GM11168 (cell line): ENCODE data around the gene HARS1.
"Not testable (repeated sequence)": the region's sequence is repeated elsewhere in the genome, so short reads cannot be mapped to it uniquely, and the experiment has no call there.

Experiments
- in situ Hi-C: fragments of 300-500 bp; cut with MboI; formaldehyde crosslinking; loops from one replicate; pipeline ENCODE4 v1.12.0; 2022; ENCODE audit warnings: low sequenced_read_pairs; ENCODE audit not compliant: unreplicated experiment

HARS1 gene, protein sequence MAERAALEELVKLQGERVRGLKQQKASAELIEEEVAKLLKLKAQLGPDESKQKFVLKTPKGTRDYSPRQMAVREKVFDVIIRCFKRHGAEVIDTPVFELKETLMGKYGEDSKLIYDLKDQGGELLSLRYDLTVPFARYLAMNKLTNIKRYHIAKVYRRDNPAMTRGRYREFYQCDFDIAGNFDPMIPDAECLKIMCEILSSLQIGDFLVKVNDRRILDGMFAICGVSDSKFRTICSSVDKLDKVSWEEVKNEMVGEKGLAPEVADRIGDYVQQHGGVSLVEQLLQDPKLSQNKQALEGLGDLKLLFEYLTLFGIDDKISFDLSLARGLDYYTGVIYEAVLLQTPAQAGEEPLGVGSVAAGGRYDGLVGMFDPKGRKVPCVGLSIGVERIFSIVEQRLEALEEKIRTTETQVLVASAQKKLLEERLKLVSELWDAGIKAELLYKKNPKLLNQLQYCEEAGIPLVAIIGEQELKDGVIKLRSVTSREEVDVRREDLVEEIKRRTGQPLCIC

DNA sequence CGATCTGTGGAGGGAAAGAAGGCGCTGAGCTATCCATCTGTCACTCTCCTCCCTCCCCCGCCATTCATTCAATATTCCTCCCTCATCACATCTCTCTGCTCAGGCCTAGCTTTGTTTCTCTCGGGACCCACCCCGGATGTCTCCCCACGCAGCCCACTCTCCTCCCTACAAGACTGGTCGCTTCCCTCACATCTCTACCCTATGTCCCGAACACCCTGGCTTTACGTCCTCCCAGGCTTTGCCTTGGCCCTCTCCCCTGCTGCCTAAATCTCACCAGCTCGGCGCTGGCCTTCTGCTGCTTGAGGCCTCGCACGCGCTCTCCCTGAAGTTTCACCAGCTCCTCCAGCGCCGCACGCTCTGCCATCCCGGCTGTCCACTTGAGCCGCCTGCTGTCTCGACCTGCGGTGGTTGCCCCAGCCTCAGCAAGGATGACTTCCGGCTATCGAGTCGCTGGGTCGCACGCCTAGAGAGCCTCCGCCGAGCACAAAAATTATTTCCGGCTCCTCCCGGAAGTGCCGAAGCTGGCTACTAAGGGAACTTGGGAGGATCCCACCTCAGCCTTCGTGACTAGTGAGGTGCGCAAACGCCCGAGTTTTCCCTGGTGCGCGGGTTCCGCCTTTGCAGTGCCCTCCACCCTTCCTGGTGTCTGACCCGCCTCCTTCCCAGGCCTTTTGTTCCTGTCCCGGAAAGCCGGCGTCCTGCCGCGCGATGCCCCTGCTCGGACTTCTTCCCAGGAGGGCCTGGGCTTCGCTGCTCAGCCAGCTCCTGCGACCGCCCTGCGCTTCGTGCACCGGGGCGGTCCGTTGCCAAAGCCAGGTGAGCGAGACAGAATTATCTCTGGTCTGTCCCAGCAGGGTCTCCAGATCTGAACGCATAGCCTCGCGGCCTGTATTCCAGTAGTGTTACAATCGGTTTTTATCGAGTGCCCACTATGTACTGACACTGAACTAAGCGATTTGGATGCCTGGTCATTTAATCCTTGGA lies at the start of gene HARS1, which contains the start of gene HARS2:
Gene HARS1, minus strand, starts transcription at position 430 of the 984 bp plus-strand sequence. Its CDS starts 66 bp downstream, at position 364.
Gene HARS2, plus strand, starts transcription at position 515 of the 984 bp plus-strand sequence. Its CDS starts 194 bp downstream, at position 709.
- in situ Hi-C loops: no loop called here

DNA sequence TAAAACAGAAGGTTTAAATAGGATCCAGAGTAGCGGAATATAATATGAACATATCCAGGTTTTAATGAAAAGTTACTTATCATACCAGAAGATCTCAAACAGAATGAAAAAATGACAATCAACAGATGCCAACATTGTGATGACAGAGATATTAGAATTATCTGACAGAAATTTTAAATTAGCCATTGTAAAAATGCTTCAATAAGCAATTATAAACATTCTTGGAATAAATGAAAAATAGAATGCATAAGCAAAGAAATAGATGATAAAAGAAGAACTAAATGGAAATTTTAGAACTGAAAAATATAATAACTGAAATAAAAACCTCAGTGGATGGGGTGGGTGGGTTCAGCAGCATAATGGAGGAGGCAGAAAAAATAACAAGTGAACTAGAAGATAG lies 46.3 kb upstream of the HARS1 start:
- in situ Hi-C loops: loop anchor here (10.0 kb wide), 1 partner anchor 657 kb away; the partner anchor contains the start of genes PCDHGA8 and PCDHGB5

DNA sequence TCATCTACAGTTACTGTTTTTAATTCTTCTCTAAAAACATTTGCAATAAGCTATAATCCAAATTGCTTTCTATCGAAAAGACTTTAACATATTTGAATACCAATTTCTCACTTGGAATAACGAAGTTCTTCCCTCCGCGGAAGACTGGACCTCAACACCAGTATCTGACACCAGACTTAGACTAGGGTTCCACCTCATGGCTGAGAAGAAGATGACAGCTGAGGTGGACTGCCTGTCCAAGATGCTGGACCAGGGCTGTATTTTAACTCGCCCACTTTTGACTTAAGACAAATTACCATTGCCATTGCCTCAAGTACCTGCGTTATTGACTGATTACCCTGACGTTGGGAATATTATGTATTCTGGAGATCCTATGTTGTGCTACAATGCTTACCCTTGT lies 43.2 kb upstream of the HARS1 start:
- in situ Hi-C loops: loop anchor here (10.0 kb wide), 1 partner anchor 660 kb away; the partner anchor contains the start of genes PCDHGA8 and PCDHGB5

DNA sequence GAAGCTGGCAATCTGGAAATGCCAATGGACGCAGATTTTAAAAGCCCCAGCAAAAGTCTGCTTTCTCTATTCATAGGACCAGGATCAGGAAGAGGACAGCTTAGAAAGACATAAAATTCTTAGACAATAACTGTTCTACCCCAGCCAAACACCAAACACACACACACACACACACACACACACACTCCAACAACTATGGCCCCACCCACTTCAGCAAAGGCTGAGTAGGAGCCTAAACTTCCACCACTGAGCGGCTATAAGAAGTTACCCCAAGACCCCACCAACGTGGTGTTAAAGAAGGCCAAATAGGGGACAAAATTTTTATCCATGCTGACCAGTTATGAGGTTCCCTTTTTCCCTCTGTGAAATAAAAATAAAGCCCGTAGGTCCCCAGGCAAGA lies 41.9 kb upstream of the HARS1 start:
- in situ Hi-C loops: loop anchor here (10.0 kb wide), 1 partner anchor 662 kb away; the partner anchor contains the start of genes PCDHGA8 and PCDHGB5

DNA sequence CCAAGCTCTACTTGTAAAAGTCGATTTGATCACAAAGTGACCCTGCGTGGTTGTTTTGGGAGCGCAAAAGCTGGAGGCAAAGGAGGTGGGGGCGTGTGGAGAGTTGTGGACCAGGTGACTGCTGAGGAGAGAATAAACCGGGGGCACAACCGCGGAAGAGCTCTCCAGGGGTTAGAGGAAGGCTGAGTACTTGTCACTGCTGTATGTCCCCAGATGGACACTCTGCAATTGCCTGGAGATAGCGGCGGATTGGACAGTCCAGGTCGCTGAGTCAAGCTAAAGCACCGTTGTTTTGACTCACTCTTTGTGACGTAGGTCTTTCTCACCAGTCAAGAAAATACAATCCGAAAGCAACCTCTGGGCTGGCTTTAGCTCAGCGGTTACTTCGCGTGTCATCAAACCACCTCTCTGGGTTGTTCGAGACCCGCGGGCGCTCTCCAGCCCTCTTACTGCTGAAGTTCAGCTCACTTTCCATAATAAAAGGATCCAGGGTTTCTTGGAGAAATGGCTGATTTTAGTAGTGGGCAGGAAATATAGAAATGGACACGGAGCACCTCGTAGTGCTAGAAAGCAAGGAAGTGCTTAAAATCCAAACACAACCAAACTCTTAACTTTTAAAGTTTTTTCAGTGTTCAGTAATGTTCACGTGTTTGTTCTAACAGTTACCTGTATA lies 34.8 kb upstream of the HARS1 start:
- in situ Hi-C loops: no loop called here

DNA sequence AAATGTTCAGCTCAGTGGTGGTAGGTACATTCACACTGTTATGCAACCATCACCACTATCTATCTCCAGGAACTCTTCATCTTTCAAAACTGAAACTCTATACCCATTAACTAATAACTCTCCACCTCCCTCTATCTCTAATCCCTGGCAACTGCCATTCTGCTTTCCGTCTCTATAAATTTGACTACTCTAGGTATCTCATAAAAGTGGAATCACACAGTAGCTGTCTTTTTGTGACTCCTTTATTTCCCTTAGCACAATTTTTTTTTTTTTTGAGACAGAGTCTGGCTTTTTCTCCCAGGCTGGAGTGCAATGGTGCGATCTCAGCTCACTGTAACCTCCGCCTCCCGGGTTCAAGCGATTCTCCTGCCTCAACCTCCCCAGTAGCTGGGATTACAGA lies 30.2 kb upstream of the HARS1 start:
- in situ Hi-C loops: not testable (repeated sequence)

DNA sequence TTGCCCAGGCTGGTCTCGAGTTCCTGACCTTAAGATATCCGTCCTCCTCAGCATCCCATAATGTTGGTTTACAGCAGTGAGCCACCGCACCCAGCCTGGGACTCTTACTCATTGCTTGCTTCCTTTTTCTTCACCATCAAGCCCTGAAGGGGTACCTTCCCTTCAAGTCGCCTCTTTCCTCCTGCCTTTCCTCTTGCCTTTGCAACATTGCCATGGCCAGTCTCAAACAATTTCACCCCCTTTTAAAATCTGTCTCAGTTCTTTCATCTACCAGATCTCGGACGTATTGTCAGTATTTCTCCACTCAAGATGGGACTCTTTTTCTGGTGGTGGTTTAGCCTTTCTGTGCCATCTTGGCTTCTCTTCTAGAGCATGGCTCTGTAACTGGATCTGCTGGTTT lies 29.6 kb upstream of the HARS1 start:
- in situ Hi-C loops: not testable (repeated sequence)

DNA sequence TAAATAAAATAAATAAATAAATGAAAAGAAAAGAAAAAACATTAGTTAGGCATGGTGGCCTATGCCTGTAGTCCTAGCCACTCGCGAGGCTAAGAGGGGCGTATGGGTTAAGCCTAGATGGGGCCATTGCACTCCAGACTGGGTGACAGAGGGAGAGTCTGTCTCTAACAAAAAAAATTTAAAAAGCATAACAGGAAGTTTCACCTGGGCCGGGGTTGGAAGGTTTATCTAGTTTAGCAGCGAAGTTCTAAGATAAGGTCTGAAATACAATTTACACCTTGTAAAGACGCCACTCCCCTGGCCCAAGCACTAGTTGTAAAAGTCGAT lies 27.1 kb upstream of the HARS1 start:
- in situ Hi-C loops: loop anchor here (10.0 kb wide), 1 partner anchor 353 kb away; the partner anchor contains the start of gene SLC4A9

DNA sequence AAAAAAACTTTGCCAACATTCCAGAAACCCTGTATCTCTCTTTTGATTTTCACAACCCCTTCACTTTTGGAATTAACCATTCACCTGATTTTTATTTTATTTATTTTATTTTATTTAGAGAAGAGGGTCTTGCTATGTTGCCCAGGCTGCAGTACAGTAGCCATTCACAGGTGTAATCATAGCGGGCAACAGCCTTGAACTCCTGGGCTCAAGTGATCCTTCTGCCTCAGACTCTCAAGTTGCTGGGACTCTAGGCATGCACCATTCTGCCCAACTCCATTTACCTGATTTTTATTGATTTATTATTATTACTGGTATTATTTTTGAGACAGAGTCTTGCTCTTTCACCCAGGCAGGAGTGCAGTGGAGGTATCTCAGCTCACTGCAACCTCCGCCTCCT lies 25.1 kb upstream of the HARS1 start:
- in situ Hi-C loops: loop anchor here (10.0 kb wide), 1 partner anchor 351 kb away; the partner anchor contains the start of gene SLC4A9

DNA sequence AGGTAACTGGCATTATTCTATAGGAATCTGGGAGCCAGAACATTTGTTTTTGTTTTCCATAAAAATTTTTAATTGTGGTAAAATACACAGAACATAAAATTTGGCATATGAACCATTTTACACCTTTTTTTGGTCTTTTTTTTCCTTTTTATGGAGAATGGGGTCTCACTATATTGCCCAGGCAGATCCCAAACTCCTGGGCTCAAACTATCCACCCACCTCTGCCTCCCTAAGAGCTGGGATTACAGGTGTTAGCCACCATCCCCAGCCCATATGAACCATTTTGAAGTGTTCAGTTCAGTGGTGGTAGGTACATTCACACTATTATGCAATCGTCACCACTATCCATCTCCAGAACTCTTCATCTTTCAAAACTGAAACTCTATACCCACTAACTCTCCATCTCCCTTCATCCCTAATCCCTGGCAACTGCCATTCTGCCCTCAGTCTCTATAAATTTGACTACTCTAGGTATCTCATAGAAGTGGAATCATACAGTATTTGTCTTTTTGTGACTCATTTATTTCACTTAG lies 22.5 kb upstream of the HARS1 start:
- in situ Hi-C loops: loop anchor here (10.0 kb wide), 1 partner anchor 349 kb away; the partner anchor contains the start of gene SLC4A9

DNA sequence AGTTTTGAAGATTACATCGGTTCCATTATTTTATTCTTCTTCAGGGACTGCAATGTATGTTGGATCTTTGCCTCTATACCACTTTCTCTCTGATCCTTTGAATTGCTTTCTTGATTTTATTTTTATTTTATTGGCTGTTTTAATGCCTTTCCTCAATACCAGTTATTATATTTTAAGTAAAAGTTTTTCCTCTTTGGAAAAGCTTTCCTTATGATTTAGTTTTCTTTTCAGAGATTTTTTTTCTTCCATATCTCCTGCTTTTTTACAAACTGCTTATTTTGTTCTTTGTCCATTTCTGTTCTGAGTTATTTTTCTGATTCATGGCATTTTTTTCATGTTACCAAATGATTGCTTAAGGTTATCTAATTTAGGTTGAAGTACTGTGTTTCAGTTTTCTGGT lies 20.6 kb upstream of the HARS1 start:
- in situ Hi-C loops: loop anchor here (10.0 kb wide), 1 partner anchor 347 kb away; the partner anchor contains the start of gene SLC4A9

DNA sequence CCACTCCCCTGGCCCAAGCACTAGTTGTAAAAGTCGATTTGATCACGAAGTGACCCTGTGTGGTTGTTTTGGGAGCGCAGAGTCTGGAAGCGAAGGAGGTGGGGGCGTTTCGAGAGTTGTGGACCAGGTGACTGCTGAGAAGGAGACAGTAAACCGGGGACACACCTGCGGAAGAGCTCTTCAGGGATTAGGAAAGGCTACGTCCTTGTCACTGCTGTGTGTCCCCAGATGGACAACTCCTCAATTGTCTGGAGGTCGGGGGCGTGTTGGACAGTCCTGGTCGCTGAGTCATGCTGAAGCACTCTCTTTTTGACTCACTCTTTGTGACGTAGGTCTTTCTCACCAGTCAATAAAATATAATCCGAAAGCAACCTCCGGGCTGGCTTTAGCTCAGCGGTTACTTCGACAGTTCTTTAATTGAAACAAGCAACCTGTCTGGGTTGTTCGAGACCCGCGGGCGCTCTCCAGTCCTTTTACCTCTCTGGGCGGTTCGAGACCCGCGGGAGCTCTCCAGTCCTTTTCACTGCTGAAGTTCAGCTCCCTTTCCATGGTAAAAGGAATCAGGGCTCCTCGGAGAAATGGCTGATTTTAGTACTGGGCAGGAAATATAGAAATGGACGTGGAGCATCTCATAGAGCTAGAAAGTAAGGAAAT lies 19.9 kb upstream of the HARS1 start:
- in situ Hi-C loops: loop anchor here (10.0 kb wide), 1 partner anchor 346 kb away; the partner anchor contains the start of gene SLC4A9

DNA sequence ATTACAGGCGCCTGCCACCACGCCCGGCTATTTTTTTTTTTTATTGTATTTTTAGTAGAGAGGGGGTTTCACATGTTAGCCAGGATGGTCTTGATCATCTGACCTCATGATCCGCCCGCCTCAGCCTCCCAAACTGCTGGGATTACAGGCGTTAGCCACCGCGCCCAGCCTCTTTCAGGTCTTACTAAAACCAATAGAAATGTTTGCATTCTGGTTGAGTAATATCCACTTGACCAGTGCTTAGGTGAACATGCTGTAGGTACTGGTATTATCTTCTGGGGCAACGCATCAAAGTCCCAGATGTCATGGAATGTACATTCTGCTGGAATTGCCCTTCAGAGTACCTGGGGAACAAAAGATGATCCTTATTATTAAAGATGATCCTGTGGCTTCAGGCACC lies 17.6 kb upstream of the HARS1 start:
- in situ Hi-C loops: not testable (repeated sequence)

DNA sequence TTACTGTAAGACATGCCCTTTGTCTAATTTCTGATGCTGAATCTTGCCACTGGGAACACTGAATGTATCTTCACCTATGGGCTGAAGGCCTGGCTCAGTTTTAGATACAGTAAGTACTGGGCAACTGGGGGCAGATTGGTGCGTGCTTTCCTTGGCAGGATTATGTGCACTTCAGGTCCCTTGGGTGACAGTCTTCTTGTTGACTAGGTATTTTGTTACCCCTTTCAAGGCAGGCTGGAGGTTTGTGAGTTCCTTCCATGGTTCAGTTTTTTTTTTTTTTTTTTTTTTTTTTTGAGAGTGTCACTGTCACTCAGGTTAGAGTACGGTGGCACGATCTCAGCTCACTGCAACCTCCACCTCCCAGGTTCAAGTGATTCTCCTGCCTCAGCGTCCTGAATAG lies 16.6 kb upstream of the HARS1 start:
- in situ Hi-C loops: no loop called here

DNA sequence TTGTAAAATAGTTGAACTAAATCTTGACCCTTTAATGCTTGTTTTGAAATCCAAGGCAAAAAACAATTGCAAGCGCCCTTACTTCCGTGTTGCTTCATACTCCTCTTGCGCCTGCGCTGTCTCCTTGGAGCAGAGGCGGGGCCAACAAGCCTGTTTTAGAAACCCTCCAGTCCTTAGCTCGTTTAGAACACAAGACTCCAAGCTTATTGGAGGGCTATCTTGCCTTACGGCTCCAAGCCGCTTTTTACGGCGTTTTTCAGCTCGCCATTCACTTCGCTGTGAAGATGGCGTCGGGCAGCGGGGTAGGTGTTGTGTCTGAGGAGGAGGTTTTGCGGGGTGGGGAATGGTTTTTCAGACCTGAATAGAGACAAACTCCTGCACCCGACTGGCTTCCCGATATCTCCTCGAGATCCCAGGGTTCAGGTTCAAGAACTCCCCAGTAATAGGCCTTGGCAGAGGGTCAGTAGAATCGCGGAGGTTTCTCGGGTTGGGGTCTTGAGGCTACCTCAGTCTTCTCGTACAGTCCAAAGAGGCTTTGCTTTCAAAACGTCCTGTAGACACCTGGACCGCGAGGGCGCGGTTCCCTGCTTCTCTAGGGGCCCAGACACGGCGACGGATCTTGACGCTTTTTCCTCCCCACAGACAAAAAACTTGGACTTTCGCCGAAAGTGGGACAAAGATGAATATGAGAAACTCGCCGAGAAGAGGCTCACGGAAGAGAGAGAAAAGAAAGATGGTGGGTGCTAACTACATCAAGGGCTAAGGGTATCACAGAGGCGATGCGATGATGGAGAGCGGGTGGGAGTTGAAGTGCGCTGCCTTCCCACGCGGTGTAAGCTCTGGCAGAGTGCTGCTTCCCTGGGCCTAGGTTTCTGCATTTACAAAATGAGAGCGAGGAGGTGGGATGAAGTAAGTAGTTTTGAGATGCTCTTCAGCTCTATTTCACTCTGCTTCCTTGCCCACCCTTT lies 9.3 kb upstream of the HARS1 start, which contains the start of gene ZMAT2:
Gene ZMAT2, plus strand, starts transcription at position 271 of the 968 bp plus-strand sequence. Its CDS starts 14 bp downstream, at position 285.
- in situ Hi-C loops: no loop called here

DNA sequence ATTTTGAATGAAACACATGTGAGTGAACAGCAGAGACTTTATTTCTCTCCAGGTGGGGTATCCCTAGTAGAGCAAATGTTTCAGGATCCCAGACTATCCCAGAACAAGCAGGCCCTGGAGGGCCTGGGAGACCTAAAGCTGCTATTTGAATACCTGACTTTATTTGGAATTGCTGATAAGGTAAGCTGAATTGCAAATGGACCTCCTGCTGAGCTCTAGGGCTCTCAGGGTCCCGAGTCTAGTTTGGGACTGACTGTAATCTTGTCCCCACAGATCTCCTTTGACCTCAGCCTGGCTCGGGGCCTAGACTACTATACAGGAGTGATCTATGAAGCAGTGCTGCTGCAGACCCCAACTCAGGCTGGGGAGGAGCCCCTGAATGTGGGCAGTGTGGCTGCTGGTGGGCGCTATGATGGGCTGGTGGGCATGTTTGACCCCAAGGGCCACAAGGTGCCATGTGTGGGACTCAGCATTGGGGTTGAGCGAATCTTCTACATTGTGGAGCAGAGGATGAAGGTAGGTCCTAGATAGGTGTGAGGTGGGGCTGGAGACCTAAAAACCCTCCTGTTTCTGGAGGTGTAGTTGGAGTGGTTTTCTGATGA lies 5.8 kb upstream of the HARS1 start:
- in situ Hi-C loops: no loop called here

DNA sequence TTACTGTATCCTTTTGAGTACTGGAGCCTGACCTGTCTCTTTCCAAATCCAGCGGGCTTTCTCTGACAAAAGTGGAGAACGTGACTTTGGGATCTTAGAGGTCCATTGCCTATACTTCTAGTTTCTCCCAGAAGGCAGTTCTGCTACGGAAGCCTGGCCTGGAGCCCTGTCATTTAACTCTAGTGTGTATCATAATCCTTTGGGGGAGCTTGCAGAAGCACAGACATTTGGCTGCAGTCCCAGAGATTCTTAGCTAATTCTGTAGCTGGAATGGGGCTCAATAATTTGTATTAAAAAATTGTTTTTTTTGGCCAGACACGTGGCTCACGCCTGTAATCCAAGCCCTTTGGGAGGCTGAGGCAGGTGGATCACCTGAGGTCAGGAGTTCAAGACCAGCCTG lies 3.1 kb upstream of the HARS1 start:
- in situ Hi-C loops: no loop called here
